GM23248 (cell line): ENCODE measurements around the gene BTN3A1. TPM values are rescaled to one million over a fixed set of nuclear protein-coding genes. Genes with fewer than 3 reads are reported as not detected.

Source experiments
- DNase-seq: peaks from one replicate; pipeline ENCODE4 v3.0.0-alpha.2; 2015
- H2AFZ ChIP-seq: fragments of 200-600 bp; sonication (generic); 2 replicates; pipeline ENCODE4 v1.6.1; 2016; ENCODE audit warnings: antibody characterized with exemption
- H3F3A ChIP-seq: fragments of 200-600 bp; sonication (generic); 2 replicates; pipeline ENCODE4 v1.6.1; 2016; ENCODE audit warnings: mild to moderate bottlenecking, antibody characterized with exemption, mixed run types; ENCODE audit not compliant: insufficient read depth
- H3K27ac ChIP-seq: fragments of 200-600 bp; sonication (generic); 2 replicates; pipeline ENCODE4 v1.5.1; 2016; ENCODE audit warnings: mild to moderate bottlenecking
- H3K27me3 ChIP-seq: fragments of 200-600 bp; sonication (generic); replicated peaks from 2 replicates; pipeline ENCODE4 v1.6.1; 2016; ENCODE audit warnings: mild to moderate bottlenecking; ENCODE audit not compliant: insufficient read depth
- H3K36me3 ChIP-seq: fragments of 200-600 bp; sonication (generic); 2 replicates; pipeline ENCODE4 v1.6.1; 2016; ENCODE audit warnings: low read depth, mild to moderate bottlenecking
- H3K4me1 ChIP-seq: fragments of 200-600 bp; sonication (generic); 2 replicates; pipeline ENCODE4 v1.6.1; 2016; ENCODE audit warnings: mild to moderate bottlenecking; ENCODE audit not compliant: insufficient read depth
- H3K4me2 ChIP-seq: fragments of 200-600 bp; sonication (generic); one replicate; pipeline ENCODE4 v1.6.1; 2016; ENCODE audit warnings: mild to moderate bottlenecking; ENCODE audit not compliant: unreplicated experiment
- H3K4me3 ChIP-seq: fragments of 200-600 bp; sonication (generic); 2 replicates; pipeline ENCODE4 v1.5.1; 2016; ENCODE audit warnings: mild to moderate bottlenecking
- H3K79me2 ChIP-seq: fragments of 200-600 bp; sonication (generic); 2 replicates; pipeline ENCODE4 v1.6.1; 2016; ENCODE audit warnings: mild to moderate bottlenecking; ENCODE audit not compliant: insufficient read depth
- H3K9ac ChIP-seq: fragments of 200-600 bp; sonication (generic); 2 replicates; pipeline ENCODE4 v1.6.1; 2016; ENCODE audit warnings: mild to moderate bottlenecking
- H3K9me2 ChIP-seq: fragments of 200-600 bp; sonication (generic); 2 replicates; pipeline ENCODE4 v1.6.1; 2016; ENCODE audit warnings: mixed run types, mild to moderate bottlenecking, moderate library complexity; ENCODE audit not compliant: insufficient read depth
- H3K9me3 ChIP-seq: fragments of 200-600 bp; sonication (generic); one replicate; pipeline ENCODE4 v1.6.1; 2017; ENCODE audit warnings: low read depth
- H4K20me1 ChIP-seq: fragments of 200-600 bp; sonication (generic); 2 replicates; pipeline ENCODE4 v1.6.0; 2016; ENCODE audit not compliant: insufficient read depth
- EZH2 ChIP-seq: fragments of 200-600 bp; sonication (generic); IDR thresholded peaks from 2 replicates; pipeline ENCODE4 v1.6.1; 2018; ENCODE audit warnings: antibody characterized with exemption, mild to moderate bottlenecking; ENCODE audit not compliant: insufficient read depth, poor library complexity, severe bottlenecking
- EZH2phosphoT487 ChIP-seq: fragments of 200-600 bp; sonication (generic); IDR thresholded peaks from 2 replicates; pipeline ENCODE4 v1.6.1; 2018; ENCODE audit warnings: antibody characterized with exemption, moderate library complexity, mild to moderate bottlenecking, low read depth; ENCODE audit not compliant: insufficient read depth
- WGBS, 2 experiments: methylation state at CpG; one replicate each; pipeline ENCODE4 v1.1.6; 2015 to 2017; ENCODE audit warnings: low lambda C conversion rate in 2 of 2, low coverage in 1 of 2; ENCODE audit errors: missing lambda C conversion rate in 2 of 2; 5-methylcytosine and 5-hydroxymethylcytosine counted together
- in situ Hi-C: fragments of 300-500 bp; cut with MboI; formaldehyde crosslinking; loops from 2 replicates; pipeline ENCODE4 v1.15.0; 2020
- polyA plus RNA-seq: library from polyadenylated mRNA; unstranded; fragments of >200 nt; fragmentation: Nextera tagmentation; extraction: Ambion mirVana; gene quantifications from 2 replicates; pipeline ENCODE4 v1.2.1, GENCODE V29; 2016
- total RNA-seq: library from RNA; depleted of rRNA; stranded (reverse); fragments of >200 nt; shearing (Covaris generic); gene quantifications from 2 replicates; pipeline ENCODE4 v1.2.3, GENCODE V29; 2014

Gene BTN3A1
- total and polyA plus RNA-seq, 2 experiments from 2014 or later, result 6.7 to 8.9 TPM

GRCh38 chr6:26412228-26412627 is 10.2 kb downstream of the BTN3A1 start:
- no peaks in the 10 kb centered on the region; the same call in 1 of the 2 replicates for H3K36me3 ChIP-seq
- H3K9me3 ChIP-seq, result no peaks in the 10 kb centered on the region
- TF ChIP-seq EZH2 (no peak), EZH2phosphoT487 (no peak)
- no peaks in the 10 kb centered on the region for H3K79me2 ChIP-seq
- no peaks in the 10 kb centered on the region for H3K27me3 ChIP-seq
- H3F3A ChIP-seq, result no peaks in the 10 kb centered on the region
- 73 to 76% methylated on average over 3 of the region's 3 CpGs for WGBS, 2 experiments
- H3K27ac ChIP-seq, result 0 out of 2 replicates have a peak overlapping the region, but pooled peaks have one; percentile 17
- no peak overlapping the region for H3K4me2 ChIP-seq
- in situ Hi-C loops, result no loop called here
- peak overlapping the region; percentile 57; the same call in 1 of the 2 replicates for H2AFZ ChIP-seq
- H3K9me2 ChIP-seq, result no peaks in the 10 kb centered on the region
- H3K9ac ChIP-seq, result no peak overlapping the region
- peaks cover 8% of the 10 kb centered on the region for H3K4me1 ChIP-seq
- no peak for DNase-seq
- H3K4me3 ChIP-seq, result no peak overlapping the region
- no peaks in the 10 kb centered on the region for H4K20me1 ChIP-seq

- in situ Hi-C loops, result no loop called here
- 77 to 85% methylated on average over 4 of the region's 4 CpGs for WGBS, 2 experiments
- Histone ChIP-seq H4K20me1 (no peaks in the 10 kb centered on the region), H3K27me3 (no peaks in the 10 kb centered on the region), H3K4me1 (peaks cover 8% of the 10 kb centered on the region), H3K4me3 (no peak overlapping the region), H3K4me2 (no peak overlapping the region), H3K9me2 (no peaks in the 10 kb centered on the region), H3K9me3 (no peaks in the 10 kb centered on the region), H3K36me3 (no peaks in the 10 kb centered on the region; the same call in 1 of the 2 replicates), H3K27ac (no peak overlapping the region), H3K79me2 (no peaks in the 10 kb centered on the region), H3F3A (no peaks in the 10 kb centered on the region), H2AFZ (no peak overlapping the region), H3K9ac (no peak overlapping the region)
- no peak for DNase-seq
- TF ChIP-seq EZH2phosphoT487 (no peak), EZH2 (no peak)
These were observed 10.9 kb downstream of the BTN3A1 start for GRCh38 chr6:26412954-26413353.

DNA sequence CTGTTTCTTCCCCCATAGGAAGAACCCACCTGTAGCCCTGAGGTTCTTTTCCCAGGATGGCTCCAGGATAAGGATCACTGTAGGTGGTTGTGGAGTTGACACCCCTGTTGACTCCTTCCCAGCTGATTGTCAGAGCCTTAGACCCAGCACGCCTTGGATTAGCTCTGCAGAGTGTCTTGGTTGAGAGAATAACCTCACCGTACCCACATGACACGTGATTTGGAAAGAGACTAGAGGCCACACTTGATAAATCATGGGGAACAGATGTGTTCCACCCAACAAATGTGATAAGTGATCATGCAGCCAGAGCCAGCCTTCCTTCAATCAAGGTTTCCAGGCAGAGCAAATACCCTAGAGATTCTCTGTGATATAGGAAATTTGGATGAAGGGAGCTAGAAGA is 12.2 kb downstream of the BTN3A1 start:
- Histone ChIP-seq H3K79me2 (no peaks in the 10 kb centered on the region), H2AFZ (no peak overlapping the region), H3F3A (no peaks in the 10 kb centered on the region), H3K9ac (no peak overlapping the region), H4K20me1 (no peaks in the 10 kb centered on the region), H3K4me1 (peaks cover 8% of the 10 kb centered on the region), H3K27me3 (no peaks in the 10 kb centered on the region), H3K27ac (no peak overlapping the region), H3K9me3 (no peaks in the 10 kb centered on the region), H3K36me3 (no peaks in the 10 kb centered on the region; the same call in 1 of the 2 replicates), H3K9me2 (no peaks in the 10 kb centered on the region), H3K4me3 (no peak overlapping the region), H3K4me2 (no peak overlapping the region)
- WGBS, 2 experiments, result 66 to 77% methylated on average over 3 of the region's 3 CpGs
- in situ Hi-C loops, result no loop called here
- TF ChIP-seq EZH2phosphoT487 (no peak), EZH2 (no peak)
- no peak for DNase-seq

DNA sequence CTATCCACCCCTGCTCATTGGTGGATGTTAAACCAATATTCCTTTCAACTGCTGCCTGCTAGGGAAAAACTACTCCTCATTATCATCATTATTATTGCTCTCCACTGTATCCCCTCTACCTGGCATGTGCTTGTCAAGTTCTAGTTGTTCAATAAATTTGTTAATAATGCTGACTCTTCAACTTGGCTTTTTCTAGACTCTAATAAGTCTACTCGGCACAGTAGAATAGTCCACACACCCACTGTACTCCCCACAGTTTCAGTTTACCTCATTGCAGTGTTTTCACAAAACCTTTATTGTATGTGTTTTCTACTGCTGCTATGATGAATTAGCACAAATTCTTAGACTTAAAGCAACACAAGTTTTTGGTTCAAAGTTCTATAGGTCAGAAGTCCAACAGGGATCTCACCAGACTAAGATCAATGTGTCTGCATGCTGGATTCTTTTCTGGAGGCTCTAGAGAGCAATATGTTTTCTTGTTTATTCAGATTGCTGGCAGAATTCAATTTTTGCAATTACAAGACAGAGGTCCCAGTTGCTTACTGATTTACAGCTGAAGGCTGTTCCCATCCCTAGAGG is 13.1 kb downstream of the BTN3A1 start:
- no peaks in the 10 kb centered on the region for H4K20me1 ChIP-seq
- no peak for DNase-seq
- H3F3A ChIP-seq, result 0 out of 2 replicates have a peak, but pooled peaks cover 5% of the 10 kb centered on the region
- H3K4me3 ChIP-seq, result no peak overlapping the region
- no peaks in the 10 kb centered on the region for H3K27me3 ChIP-seq
- no peaks in the 10 kb centered on the region for H3K9me2 ChIP-seq
- in situ Hi-C loops, result no loop called here
- TF ChIP-seq EZH2 (no peak), EZH2phosphoT487 (no peak)
- 94 to 100% methylated on average over 1 of the region's 1 CpG for WGBS, 2 experiments
- H3K9ac ChIP-seq, result no peak overlapping the region
- no peak overlapping the region for H2AFZ ChIP-seq
- H3K4me2 ChIP-seq, result no peak overlapping the region
- no peaks in the 10 kb centered on the region for H3K79me2 ChIP-seq
- H3K9me3 ChIP-seq, result no peaks in the 10 kb centered on the region
- H3K4me1 ChIP-seq, result peaks cover 8% of the 10 kb centered on the region
- no peak overlapping the region for H3K27ac ChIP-seq
- H3K36me3 ChIP-seq, result no peaks in the 10 kb centered on the region
